Mucosa of stomach (tissue), 1 donor: ENCODE data around the gene AKAP13.

Source experiments
- H3K27me3 ChIP-seq: one replicate; pipeline ENCODE4 v1.7.0; 2013; ENCODE audit warnings: mild to moderate bottlenecking, low read length; ENCODE audit not compliant: control insufficient read depth, insufficient read depth
- H3K36me3 ChIP-seq: one replicate; pipeline ENCODE4 v1.7.0; 2013; ENCODE audit warnings: low read length; ENCODE audit not compliant: control insufficient read depth, insufficient read depth
- H3K4me1 ChIP-seq: one replicate; pipeline ENCODE4 v1.7.0; 2013; ENCODE audit warnings: mild to moderate bottlenecking, low read length; ENCODE audit not compliant: control insufficient read depth, insufficient read depth
- H3K4me3 ChIP-seq: one replicate; pipeline ENCODE4 v1.7.0; 2013; ENCODE audit warnings: low read length
- H3K9ac ChIP-seq: one replicate; pipeline ENCODE4 v1.7.0; 2013; ENCODE audit warnings: mild to moderate bottlenecking, low read length, moderate library complexity
- H3K9me3 ChIP-seq: one replicate; pipeline ENCODE4 v1.7.0; 2013; ENCODE audit warnings: mild to moderate bottlenecking, low read length, moderate library complexity; ENCODE audit not compliant: control insufficient read depth
- donor health status: Pancreatic carcinoma.

AKAP13 gene

GRCh38 chr15:85679231-85679630 is 298.8 kb downstream of the AKAP13 start:
- no peak overlapping the region for H3K4me3 ChIP-seq
- no peak overlapping the region for H3K9ac ChIP-seq
- H3K4me1 ChIP-seq: no peaks in the 10 kb centered on the region
- H3K27me3 ChIP-seq: no peaks in the 10 kb centered on the region
- H3K9me3 ChIP-seq: no peaks in the 10 kb centered on the region
- H3K36me3 ChIP-seq: peaks cover 3% of the 10 kb centered on the region

- Histone ChIP-seq H3K4me1 (no peaks in the 10 kb centered on the region), H3K36me3 (peaks cover 3% of the 10 kb centered on the region), H3K4me3 (no peak overlapping the region), H3K9me3 (no peaks in the 10 kb centered on the region), H3K9ac (no peak overlapping the region), H3K27me3 (no peaks in the 10 kb centered on the region)
These were observed 301.0 kb downstream of the AKAP13 start for GRCh38 chr15:85681386-85681785.

GRCh38 chr15:85684174-85684710 is 303.8 kb downstream of the AKAP13 start:
- Histone ChIP-seq H3K4me3 (no peak overlapping the region), H3K27me3 (no peaks in the 10 kb centered on the region), H3K9me3 (no peaks in the 10 kb centered on the region), H3K36me3 (no peaks in the 10 kb centered on the region), H3K4me1 (peaks cover under 1% of the 10 kb centered on the region), H3K9ac (no peak overlapping the region)

GRCh38 chr15:85685356-85685755 is 305.0 kb downstream of the AKAP13 start:
- no peaks in the 10 kb centered on the region for H3K27me3 ChIP-seq
- peaks cover 9% of the 10 kb centered on the region for H3K4me1 ChIP-seq
- H3K36me3 ChIP-seq: no peaks in the 10 kb centered on the region
- no peak overlapping the region for H3K9ac ChIP-seq
- no peak overlapping the region for H3K4me3 ChIP-seq
- H3K9me3 ChIP-seq: no peaks in the 10 kb centered on the region

GRCh38 chr15:85687329-85687728 is 306.9 kb downstream of the AKAP13 start:
- no peak overlapping the region for H3K9ac ChIP-seq
- H3K27me3 ChIP-seq: no peaks in the 10 kb centered on the region
- H3K36me3 ChIP-seq: peaks cover 5% of the 10 kb centered on the region

GRCh38 chr15:85688711-85689110 is 308.3 kb downstream of the AKAP13 start:
- Histone ChIP-seq H3K27me3 (no peaks in the 10 kb centered on the region), H3K9me3 (no peaks in the 10 kb centered on the region), H3K9ac (no peak overlapping the region), H3K4me1 (peaks cover 14% of the 10 kb centered on the region), H3K36me3 (peaks cover 5% of the 10 kb centered on the region), H3K4me3 (no peak overlapping the region)

More at GRCh38 chr15:85687329-85687728, 306.9 kb downstream of the AKAP13 start:
- no peaks in the 10 kb centered on the region for H3K9me3 ChIP-seq
- peaks cover 14% of the 10 kb centered on the region for H3K4me1 ChIP-seq
- H3K4me3 ChIP-seq: no peak overlapping the region

GRCh38 chr15:85689729-85690128 is 309.3 kb downstream of the AKAP13 start:
- peak overlapping the region; percentile 59 for H3K9ac ChIP-seq
- H3K9me3 ChIP-seq: no peaks in the 10 kb centered on the region
- peaks cover 5% of the 10 kb centered on the region for H3K36me3 ChIP-seq
- H3K4me3 ChIP-seq: no peak overlapping the region
- H3K4me1 ChIP-seq: peaks cover 14% of the 10 kb centered on the region
- no peaks in the 10 kb centered on the region for H3K27me3 ChIP-seq

- Histone ChIP-seq H3K9me3 (no peaks in the 10 kb centered on the region), H3K27me3 (no peaks in the 10 kb centered on the region), H3K4me1 (peaks cover 14% of the 10 kb centered on the region), H3K4me3 (no peak overlapping the region), H3K9ac (peak overlapping the region; percentile 28), H3K36me3 (peaks cover 10% of the 10 kb centered on the region)
These were observed 310.3 kb downstream of the AKAP13 start for GRCh38 chr15:85690561-85691231.

- Histone ChIP-seq H3K36me3 (peaks cover 11% of the 10 kb centered on the region), H3K9ac (no peak overlapping the region), H3K4me3 (no peak overlapping the region), H3K4me1 (peaks cover 14% of the 10 kb centered on the region), H3K9me3 (no peaks in the 10 kb centered on the region), H3K27me3 (no peaks in the 10 kb centered on the region)
These were observed 311.2 kb downstream of the AKAP13 start for GRCh38 chr15:85691350-85692240.

GRCh38 chr15:85692321-85692720 is 311.9 kb downstream of the AKAP13 start:
- Histone ChIP-seq H3K9ac (no peak overlapping the region), H3K27me3 (no peaks in the 10 kb centered on the region), H3K9me3 (no peaks in the 10 kb centered on the region), H3K36me3 (peaks cover 14% of the 10 kb centered on the region), H3K4me3 (no peak overlapping the region), H3K4me1 (peaks cover 14% of the 10 kb centered on the region)

GRCh38 chr15:85692873-85693272 is 312.5 kb downstream of the AKAP13 start:
- Histone ChIP-seq H3K4me3 (no peak overlapping the region), H3K4me1 (peaks cover 14% of the 10 kb centered on the region), H3K9me3 (no peaks in the 10 kb centered on the region), H3K9ac (no peak overlapping the region), H3K36me3 (peaks cover 14% of the 10 kb centered on the region), H3K27me3 (no peaks in the 10 kb centered on the region)

- no peak overlapping the region for H3K9ac ChIP-seq
- H3K27me3 ChIP-seq: no peaks in the 10 kb centered on the region
- H3K36me3 ChIP-seq: peaks cover 14% of the 10 kb centered on the region
- no peaks in the 10 kb centered on the region for H3K9me3 ChIP-seq
- H3K4me3 ChIP-seq: no peak overlapping the region
- peaks cover 14% of the 10 kb centered on the region for H3K4me1 ChIP-seq
These were observed 312.9 kb downstream of the AKAP13 start for GRCh38 chr15:85693277-85693676.
